ENCODE data around the gene MRPL22.
A peak's percentile ranks its signal among the peaks of the same experiment; 100 is the strongest.
"Not testable (repeated sequence)": the region's sequence is repeated elsewhere in the genome, so short reads cannot be mapped to it uniquely, and the experiment has no call there.

The MRPL22 gene

DNA sequence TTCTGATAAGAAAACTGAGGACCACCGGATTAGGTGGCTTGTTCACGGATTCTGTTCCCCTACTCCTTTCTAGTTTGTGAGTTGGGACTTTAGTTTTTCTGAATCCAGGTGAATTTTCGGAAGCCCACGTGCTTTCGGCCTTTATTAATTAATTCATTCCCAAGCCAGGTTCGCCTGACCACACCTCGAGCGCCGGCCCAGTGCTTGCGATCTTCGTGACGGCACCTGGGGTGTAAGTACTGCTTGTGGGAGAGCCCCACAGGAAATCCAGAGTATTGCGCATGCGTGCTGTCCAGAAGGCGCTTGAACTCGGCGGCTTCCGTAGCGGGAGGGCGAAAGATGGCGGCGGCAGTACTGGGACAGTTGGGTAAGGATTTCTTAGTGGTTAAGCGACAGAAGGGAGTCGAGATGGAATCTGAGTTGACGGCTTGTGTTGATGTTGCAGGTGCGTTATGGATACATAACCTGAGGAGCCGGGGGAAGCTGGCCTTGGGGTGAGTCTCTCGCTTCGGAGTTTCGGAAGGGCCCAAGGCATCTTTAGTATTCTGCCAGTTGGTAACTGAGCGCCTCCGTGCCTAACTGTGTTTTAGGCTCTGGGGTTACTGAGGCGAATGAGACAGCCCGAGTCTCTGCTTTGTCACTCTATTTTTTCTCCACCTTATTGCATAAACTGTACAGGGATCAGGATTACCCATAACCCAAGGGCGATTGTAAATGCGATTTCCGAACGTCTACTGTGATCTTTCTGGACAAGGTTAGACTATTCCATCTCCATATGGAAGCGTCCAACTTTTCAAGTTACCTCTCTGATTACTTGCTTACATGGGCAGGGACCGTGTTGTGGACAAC lies at the start of gene MRPL22:
MRPL22 (plus strand) TSS at position 302 of the 849 bp plus-strand sequence; CDS start at position 340, 38 bp downstream.
- DNase-seq (ENCODE audit: low read depth in 2 of 2) = peak; percentile 92

- no peak for DNase-seq (ENCODE audit: low read depth in 2 of 2)
Measured at GRCh38 chr5:154892369-154892771, 48.5 kb upstream of the MRPL22 start.

DNA sequence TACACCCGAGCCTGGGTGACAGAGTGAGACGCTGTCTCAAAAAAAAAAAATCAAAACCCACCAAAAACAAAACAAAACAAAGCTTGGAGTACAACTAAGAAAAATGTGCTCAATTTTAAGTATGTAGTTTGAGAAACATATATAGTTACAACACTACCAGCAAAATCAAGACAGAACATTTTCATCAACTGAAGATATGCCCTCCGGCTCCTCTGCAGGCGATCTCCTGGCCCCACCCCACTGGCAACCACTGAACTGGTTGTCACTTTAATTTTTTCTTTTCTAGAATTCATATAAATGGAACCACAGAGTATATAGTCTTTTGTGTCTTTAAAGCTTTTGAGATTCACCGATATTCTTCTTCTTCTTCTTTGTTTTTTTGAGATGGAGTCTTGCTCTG lies 47.5 kb upstream of the MRPL22 start:
- DNase-seq (ENCODE audit: low read depth in 2 of 2) = no peak

GRCh38 chr5:154895606-154896561 lies 45.0 kb upstream of the MRPL22 start:
- DNase-seq (ENCODE audit: low read depth in 2 of 2) = no peak

GRCh38 chr5:154896562-154897165 lies 44.2 kb upstream of the MRPL22 start:
- DNase-seq (ENCODE audit: low read depth in 2 of 2) = no peak

DNA sequence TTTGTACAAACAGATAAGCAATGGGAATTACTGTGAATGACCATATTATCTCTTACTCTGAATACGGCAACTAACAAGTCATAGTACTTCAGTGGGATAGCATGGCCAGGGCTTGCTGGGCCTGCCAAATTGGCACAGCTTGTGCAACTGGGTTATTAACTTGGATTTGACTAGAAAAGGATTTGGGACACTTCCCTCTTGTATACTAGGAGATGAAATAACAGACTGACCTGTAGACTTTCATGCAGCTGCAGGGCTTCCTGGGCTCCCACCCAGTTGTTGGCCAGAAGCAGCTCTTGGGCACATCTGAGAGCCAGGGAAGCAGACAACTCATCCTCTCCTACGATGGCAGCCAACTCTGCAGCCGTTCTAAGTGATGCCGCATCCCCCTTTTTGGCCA lies 42.7 kb upstream of the MRPL22 start:
- no peak for DNase-seq (ENCODE audit: low read depth in 2 of 2)

DNA sequence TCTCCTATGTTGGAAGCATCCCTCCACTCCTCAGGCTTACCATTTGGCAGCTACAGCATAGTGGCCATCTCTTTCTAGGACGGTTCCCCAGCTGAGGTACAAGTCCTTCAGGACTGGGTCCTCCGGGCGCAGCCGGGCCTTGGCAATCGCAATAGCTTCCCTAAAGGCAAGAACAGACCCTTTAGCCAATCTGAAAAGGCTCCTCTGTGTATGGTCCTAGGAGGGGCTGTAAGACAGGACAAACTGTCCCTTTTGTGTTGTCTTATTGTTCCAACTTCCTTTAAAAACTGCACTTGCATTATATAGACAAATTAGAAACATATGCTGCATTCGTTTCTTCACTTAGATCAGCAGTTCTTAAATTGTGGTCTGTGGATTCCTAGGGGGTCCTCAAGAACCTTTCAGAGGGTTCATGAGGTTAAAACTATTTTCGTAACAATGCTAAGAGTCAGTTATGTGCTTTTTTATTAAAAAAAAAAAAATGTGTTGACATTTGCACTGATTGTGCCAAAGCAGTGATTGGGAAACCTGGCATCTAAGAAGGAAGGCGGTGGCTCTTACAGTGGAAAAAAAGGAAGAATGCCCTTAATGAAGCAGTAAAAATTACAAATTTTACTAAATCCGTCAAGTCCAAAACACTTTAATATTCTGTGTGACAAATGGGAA lies 41.6 kb upstream of the MRPL22 start:
- DNase-seq (ENCODE audit: low read depth in 2 of 2) = no peak

- no peak for DNase-seq (ENCODE audit: low read depth in 2 of 2)
Measured at GRCh38 chr5:154900066-154900465, 40.8 kb upstream of the MRPL22 start.

DNA sequence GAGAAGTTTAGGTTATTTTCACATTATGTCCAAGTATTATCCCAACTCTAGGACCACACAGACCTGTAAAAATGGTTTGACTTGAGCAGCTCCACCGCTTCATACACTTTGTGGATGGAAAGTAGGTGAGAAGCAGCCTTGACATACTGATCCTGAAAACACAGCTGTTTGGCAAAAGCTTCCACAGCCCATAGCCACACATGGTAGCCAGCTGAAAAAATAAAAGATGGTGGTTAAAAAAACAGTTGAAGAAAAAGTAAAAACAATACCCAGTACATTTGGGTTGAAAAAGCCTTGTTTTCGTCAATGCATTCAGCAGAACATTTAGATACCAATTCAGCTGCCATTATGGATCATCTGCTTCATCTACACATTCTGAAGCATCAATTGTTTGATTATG lies 39.6 kb upstream of the MRPL22 start:
- no peak for DNase-seq (ENCODE audit: low read depth in 2 of 2)

DNA sequence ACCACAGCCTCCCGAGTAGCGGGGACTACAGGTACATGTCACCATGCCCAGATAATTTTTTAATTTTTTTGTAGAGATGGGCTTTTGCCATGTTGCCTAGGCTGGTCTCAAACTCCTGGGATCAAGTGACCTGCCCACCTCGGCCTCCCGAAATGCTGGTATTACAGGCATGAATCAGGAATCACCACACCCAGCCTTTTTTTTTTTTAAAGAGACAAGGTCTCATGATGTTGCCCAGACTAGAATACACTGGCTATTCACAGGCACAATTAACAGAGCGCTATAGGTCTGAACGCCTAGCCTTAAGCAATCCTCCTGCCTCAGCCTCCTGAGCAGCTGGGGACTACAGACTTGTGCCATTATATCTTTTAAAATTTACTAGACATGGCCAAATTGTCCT lies 39.0 kb upstream of the MRPL22 start:
- DNase-seq (ENCODE audit: low read depth in 2 of 2) = no peak

DNA sequence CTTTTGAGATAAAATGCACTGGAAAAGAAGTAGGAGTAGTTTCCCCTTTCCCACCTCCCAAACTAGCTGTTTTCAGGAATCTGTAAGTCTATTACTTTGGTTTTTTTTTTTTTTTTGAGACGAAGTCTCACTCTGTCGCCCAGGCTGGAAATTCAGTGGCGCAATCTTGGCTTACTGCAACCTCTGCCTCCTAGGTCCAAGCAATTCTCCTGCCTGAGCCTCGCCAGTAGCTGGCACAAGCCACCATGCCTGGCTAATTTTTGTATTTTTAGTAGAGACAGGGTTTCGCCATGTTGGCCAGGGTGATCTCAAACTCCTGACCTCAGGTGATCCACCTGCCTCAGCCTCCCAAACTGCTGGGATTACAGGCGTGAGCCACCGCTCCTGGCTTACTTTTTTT lies 35.3 kb upstream of the MRPL22 start:
- not testable (repeated sequence) for DNase-seq (ENCODE audit: low read depth in 2 of 2)

DNA sequence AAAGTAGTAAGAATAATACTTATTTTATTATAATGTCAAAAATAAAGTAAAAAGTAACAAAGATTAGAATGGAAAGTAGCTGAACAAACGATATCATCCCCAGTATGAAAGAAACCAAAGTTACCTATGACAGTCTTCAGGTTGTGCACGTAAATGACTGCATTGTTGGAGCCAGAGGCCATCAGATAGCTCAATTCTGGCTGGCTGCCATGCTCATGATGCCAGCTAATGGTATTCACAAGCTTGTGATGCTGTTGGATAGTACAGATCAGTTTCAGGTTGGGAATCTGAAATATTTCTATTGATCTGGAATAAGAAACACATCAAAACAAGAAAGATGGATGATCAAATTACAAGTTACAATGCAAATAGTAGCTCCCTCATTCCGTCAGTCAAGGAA lies 24.0 kb upstream of the MRPL22 start:
- DNase-seq (ENCODE audit: low read depth in 2 of 2) = no peak

DNA sequence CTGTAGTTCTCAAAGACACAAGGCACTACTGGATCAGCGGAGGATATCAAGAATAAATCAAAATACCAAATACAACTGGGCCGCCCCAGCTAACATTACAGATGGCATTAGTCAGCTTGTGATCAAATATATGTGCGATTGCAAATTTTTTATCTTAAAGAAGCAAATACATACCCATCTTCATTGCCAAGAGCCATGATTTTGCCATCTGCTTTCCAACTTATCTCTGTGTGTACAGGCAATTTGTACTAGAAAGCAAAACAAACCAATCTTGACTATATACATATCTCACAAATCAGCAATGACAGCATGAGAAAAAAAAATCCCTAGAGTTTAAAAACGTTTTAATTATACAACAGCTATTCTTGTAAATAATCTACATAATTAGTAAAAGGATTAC lies 23.1 kb upstream of the MRPL22 start:
- DNase-seq (ENCODE audit: low read depth in 2 of 2) = no peak

- no peak for DNase-seq (ENCODE audit: low read depth in 2 of 2)
Measured at GRCh38 chr5:154923441-154924430, 17.1 kb upstream of the MRPL22 start.

- no peak for DNase-seq (ENCODE audit: low read depth in 2 of 2)
Measured at GRCh38 chr5:154933537-154933936, 7.3 kb upstream of the MRPL22 start.

DNA sequence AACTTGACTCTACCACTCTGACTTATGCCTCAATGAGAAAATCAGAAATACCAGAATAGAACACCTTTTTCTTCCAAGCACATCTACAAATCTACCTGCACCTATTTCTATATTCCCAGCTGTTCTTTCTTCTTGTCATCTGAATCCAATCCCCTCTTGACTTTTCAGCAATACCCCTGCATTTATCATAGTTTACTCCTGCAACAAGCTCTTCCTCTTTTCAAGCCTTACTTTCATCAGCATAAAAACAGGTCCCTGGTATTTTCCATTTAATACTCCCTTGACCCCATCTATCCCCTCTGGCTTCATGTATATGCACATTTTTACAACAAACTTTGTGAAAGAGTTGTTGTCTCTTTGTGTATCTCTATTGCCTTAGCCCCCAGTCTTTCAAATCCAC lies 6.0 kb upstream of the MRPL22 start:
- DNase-seq (ENCODE audit: low read depth in 2 of 2) = no peak

DNA sequence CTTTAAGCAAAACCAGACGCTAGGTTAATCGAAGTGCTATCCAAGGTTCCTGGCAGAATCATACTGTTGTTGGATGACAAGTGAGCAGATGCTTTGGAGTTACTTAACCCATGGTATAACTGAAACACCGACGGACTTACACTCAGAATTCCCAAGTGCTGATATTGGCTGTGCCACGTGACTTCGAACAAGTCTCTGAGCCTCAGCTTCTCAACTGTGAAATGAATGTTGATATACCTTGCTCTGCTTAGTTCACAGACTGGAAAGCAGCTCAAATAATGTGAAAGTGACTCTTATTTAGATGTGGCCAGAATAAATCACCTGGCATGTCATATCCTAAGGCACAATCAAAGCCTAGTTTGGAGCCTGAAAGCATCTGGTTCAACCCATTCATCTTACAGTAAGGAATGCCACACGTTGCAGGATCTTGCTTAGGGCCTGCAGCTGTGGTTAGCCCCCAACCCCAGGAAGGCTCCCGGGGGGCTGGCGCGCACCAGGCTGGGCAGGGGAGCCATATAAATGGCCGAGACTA lies 3.6 kb upstream of the MRPL22 start:
- DNase-seq (ENCODE audit: low read depth in 2 of 2) = no peak

DNA sequence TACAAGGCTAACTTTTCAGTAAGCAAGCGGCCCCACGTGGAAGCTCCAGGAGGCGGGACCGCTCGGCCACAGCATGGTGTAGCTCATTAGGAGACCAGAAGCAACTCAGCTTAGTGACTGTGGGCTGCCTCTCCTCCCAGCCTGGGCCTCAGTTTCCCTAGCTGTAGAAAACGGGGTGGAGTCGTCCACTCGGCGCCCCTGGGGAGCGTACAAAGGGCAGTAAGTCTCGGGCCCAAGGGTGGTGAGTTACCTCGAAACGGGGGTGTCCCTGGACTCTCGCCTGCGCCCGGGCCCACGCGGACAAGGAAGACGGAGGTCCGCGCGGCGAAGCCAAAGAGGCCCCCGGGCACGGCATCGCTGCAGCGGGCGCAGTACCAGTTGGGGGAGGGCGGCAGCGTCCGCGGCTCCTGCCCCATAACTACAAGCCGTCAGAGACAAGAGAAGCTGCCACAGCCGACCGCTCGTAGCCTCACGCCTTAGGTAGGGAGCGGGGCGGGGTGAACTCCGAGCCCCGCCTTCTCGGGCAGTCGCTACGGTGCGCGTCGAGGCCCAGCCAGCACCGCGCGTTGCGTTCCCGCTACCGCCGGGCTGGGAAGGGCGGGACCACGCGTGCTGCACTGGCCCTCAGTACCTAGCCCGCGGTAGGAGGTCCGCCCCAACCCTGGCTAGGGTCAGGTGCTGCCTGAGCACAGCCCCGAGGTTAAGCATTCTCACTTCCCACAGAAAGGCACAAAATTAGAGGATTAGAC lies 3.0 kb upstream of the MRPL22 start, which contains the start of gene GEMIN5:
GEMIN5 (minus strand) TSS at position 494 of the 749 bp plus-strand sequence; CDS start at position 416, 78 bp downstream.
- DNase-seq (ENCODE audit: low read depth in 2 of 2) = peak; percentile 71 to 81

GRCh38 chr5:154939387-154939786 lies 1.5 kb upstream of the MRPL22 start:
- not testable (repeated sequence) for DNase-seq (ENCODE audit: low read depth in 2 of 2)
